ENCODE data around the gene MYO6.

MYO6 gene

DNA sequence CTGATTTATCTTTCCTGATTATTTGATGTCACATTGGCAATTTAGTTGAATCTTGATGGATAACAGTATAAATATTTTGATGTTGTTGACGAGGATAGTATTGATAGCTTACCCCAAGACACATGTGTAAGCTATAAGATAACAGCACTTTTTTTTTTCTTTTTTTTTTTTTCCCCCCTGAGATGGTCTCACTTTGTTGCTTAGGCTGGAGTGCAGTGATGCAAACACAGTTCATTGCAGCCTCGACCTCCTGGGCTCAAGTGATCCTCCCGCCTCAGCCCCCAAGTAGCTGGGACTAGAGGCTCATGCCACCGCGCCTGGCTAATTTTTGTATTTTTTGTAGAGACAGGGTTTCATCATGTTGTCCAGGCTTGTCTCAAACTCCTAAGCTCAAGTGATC is 21.8 kb downstream of the MYO6 start:
- no peak for DNase-seq

DNA sequence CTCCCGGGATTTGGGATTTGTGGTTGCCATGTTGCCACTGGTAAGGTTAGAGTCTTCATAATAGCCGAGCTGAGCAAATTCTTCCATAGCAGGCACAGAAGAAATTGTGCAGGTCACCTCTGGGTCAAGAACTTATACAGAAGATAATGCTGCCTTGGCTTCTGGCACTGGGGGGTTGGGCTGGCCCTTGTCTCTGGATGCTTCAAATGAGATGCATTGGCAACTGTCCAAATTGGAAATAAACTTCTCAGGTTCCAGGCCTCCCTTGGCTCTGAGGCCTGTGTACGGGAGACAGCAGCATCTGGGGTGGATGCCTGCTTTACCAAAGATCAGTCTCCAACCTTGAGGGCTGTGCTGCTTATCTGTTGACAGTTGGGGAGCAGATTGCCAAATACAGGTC is 26.2 kb downstream of the MYO6 start:
- DNase-seq: peak; percentile 70

DNA sequence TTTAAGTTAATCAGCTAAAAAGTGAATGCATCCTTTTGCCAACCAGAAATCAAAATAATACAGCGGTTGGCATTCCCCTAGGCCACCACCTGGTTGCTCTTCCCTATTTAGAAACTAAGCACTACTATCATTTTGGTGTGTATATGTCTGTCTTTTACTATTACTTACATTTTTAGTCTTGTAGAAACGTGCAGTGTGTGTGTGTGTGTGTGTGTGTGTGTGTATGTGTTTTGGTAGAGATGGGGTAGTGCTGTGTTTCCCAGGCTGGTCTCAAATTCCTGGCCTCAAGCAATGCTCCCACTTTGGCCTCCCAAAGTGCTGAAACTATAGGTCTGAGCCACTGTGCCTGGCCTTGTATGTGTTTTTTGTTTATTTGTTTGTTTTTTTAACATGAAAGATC is 27.4 kb downstream of the MYO6 start:
- DNase-seq: no peak

DNA sequence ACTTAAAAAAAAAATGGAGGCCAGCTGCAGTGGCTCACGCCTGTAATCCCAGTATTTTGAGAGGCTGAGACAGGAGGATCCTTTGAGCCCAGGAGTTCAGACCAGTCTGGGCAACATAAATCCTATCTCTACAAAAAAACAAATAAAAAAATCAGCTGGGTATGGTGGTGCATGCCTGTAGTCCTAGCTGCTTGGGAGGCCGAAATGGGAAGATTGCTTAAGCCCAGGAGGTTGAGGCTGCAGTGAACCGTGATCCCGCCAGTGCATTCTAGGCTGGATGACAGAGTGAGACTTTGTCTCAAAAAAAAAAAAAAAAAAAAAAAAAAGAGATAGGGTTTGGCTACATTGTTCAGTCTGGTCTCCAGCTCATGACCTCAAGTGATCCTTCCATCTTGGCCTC is 29.7 kb downstream of the MYO6 start:
- no peak for DNase-seq

DNA sequence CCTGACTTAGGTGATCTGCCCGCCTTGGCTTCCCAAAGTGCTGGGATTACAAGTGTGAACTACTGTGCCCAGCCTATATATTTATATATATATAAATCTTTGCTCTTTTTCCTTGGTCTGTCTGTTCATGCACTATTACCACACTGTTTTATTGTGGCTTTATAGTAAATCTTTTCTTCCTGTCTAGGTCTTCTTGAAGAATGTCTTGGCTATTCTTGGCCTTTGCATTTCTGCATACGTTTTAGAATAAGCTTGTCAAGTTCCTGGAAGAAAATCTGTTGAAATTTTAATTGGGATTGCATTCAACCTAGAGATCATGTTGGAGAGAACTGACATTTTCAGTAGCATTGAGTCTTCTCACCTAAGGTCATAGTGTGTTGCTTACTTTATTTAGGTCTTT is 37.1 kb downstream of the MYO6 start:
- DNase-seq: no peak

DNA sequence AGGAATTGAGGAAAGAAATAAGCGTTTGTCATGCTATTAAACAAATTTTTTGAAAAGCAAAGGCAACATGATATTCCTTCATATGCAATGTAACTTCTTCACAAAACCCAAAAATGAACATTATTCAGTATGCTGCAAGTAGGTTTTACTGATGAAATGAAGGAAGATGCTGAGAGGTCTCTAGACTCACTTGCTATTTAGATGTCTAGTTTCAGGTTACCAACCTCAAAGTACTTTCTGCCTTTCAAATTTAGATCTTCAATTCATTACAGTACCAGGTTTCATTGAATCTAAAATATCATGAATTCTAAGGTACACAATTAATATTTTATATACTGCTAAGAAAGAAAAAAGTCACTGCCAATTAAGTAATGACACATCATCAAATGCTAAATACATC is 39.9 kb downstream of the MYO6 start:
- DNase-seq: no peak

DNA sequence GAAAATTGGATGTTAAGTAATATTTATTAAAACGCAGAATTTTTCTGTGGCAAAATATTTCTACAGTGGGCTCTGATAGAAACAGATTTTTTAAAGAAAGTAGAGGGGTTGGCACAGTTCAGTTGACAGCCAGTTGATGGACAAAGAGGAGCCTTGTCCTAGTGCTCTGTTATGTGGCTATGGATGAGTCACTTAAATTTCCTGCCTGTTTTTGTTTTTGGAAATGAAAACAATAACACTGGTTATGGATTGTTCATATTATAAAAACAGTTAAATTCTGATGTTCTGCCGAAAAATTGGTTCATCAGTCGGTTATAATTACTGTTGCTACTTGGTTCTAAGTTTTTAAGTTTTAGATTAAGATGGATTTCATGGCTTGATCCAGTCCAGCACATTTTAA is 42.8 kb downstream of the MYO6 start:
- DNase-seq: no peak

DNA sequence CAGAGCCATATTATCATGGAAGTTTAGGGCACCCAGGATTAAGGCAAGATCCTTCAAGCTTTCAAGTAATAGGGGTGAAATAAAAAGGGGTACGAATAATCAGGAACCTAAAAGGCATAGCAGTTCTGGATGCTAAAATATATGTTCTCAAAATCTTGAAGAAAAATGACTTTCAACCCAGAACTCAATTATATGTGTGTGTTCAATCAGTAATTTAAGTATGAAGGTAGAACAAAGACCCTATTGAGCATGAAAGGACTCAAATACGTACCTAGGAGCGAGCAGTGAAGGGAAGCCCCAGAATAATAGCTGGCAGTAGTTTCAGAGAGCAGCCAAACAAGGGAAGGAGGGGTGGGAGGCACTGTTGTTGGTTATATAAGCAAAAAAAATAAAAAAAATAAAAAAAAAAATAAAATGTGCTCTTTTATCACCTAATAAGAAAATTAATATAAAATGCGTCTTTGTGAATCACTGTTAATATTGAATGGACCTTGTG is 45.4 kb downstream of the MYO6 start:
- DNase-seq: no peak

DNA sequence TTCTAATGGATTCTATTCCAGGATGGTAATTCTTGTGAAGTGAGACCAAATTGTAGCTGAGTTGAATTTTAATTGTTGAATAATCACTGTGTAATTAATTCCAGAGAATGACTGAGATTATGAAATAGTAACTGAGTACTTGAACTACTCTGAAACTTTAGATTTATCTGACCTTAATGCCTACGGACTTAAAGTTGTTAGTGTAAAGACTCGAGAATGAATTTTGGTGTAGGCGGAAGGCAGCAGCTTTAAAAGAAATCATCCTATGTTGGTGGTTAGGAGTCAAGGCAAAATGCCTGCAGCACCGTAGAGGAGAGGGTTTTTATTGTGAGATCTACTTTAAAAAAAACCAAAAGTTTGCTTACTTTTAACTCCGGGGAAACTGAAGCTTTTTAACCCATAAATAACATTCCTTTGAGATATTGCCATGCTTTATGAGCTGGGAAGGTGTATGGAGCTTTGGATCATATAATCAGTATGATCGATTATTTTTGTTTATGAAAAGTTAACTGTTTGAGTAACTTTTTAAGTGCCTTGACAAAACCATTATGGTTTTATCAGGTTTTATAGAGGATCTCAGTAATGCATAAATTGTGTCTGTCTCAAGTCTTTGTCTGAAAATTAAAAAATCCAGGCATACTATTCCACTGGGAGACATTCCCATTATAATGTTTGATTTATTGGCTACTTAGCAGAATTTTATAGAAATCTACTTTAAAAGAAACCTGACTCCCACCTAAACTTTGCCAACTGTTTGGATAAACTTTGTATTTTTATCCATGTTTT is 46.1 kb downstream of the MYO6 start:
- DNase-seq: no peak

DNA sequence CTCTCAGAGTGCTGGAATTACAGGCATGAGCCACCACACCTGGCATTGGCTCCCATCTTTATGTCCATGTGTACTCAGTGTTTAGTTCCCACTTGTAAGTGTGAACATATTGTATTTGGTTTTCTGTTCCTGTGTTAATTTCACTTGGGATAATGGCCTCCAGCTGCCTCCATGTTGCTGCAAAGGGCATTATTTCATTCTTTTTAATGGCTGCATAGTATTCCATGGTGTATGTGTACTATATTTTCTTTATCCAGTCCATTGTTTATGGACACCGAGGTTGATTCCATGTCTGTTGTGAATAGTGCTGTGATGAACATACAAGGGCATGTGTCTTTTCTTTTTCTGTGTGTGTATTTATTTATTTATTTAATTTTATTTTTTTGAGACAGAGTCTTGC is 47.7 kb downstream of the MYO6 start:
- no peak for DNase-seq

DNA sequence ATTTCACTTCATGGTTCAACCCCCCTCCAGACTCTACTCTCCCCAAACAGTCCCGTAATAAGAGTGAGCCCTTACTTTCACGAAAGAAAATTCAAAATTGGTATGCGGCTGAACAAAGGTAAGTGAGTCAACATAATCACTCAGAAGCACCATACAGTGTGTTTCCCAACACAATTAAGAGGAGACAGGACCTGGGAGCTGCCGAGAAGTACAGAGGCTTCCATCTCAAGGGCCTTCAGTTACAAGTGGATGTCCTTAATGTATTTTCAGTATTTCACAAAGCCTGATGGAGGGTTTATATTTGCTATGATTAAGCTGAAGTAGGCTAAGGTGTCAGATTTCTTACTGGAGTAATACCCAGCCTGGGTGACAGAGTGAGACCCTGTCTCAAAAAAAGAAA is 51.1 kb downstream of the MYO6 start:
- DNase-seq: peak; percentile 43

DNA sequence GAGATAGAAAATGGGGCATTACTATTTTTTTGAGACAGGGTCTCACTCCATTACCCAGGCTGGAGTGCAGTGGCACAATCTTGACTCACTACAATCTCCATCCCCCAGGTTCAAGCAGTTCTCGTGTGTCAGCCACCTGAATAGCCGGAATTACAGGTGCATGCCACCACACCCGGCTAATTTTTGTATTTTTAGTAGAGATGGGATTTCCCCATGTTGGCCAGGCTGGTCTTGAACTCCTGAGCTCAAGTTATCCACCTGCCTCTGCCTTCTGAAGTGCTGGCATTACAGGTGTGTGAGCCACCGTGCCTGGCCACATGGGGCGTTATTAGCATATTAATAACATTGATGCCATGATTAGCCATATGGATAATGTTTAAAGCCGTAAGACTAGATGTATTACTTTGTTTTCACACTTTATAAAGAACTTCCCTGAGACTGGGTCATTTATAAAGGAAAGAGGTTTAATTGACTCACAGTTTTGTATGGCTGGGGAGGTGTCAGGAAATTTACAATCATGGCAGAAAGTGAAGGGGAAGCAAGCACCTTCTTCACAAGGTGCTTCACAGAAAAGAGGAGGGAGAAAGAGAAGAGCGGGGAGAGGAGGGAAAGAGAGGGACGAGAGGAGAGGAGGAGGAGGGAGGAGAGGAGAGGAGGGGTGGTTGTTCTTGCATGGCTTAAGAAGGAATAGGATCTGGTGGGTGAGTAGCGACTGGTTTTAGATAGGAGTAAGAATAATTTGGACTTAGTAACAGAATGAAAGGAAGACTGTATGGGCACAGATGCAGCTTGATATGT is 51.9 kb downstream of the MYO6 start:
- no peak for DNase-seq

DNA sequence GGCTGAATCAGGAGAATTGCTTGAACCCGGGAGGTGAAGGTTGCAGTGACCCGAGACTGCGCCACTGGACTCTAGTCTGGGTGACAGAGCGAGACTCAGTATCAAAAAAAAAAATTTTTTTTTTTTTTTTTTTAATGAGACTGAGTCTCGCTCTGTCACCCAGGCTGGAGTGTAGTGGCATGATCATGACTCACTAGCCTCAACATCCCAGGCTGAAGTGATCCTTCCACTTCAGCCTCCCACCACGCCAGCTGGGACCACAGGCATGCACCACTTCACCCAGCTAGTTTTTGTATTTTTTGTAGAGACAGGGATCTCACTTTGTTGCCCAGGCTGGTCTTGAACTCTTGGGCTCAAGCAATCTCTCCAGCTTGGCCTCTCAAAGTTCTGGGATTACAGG is 53.3 kb downstream of the MYO6 start:
- DNase-seq: no peak

DNA sequence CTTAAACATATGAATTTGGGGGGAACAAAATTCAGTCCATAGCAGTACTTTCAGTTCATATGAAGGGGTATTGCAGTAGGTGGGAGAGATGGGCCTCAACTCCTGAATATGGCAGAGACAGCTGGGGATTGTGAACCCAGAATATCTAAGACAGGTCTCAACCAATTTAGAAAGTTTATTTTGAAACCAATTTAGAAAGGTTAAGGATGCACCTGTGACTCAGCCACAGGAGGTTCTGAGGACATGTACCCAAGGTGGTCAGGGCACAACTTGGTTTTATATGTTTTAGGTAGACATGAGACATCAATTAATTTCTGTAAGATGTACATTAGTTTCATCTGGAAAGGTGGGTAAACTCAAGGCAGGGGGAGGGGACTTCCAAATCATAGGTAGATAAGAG is 59.5 kb downstream of the MYO6 start:
- DNase-seq: no peak

DNA sequence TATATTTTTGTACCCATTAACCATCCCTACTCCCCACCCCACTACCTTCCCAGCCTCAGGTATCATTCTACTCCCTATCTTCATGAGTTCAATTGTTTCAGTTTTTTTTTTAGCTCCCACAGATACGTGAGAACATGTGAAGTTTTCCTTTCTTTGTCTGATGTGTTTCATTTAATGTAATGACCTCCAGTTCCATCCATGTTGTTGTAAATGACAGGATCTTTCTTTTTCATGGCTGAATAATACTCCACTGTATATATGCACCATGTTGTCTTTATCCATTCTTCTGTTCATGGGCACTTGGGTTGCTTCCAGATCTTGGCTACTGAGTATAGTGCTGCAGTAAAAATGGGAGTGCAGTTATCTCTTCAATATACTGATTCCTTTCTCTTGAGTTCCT is 63.5 kb downstream of the MYO6 start:
- no peak for DNase-seq

DNA sequence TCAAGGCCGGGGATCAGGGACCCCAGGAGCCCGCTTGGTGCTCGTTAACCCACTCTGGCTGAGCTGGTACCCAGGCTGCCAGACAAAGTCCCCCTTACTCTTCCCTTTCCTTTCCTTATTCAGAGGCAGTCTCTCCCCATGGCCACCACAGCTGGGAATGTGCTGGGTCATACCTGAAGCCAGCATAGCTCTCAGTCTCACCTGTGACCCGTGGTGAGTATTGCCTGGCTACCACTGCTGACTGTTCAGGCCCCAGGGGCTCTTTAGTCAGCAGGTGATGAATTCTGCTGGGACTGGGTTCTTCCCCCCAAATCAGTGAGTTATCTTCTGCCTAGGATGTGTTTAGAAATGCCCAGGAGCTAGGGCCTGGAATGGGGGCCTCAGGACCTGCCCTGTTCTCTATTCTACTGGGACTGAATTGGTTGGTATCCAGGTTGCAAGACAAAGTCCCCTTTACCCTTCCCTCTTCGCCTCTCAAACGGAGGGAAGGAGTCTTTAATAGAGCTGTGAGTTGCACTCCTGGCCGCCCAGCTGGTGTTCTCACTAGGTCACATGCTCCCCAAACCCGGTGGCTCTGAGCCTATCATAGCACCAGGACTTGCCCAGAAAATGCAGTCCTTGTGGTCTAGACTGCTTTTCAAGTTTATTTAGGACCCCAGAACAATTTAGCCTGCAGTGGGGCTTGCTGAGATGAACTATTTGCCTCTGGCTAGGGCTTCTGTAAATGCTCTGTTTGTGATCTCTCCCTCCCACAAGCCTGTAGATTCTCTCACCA is 64.6 kb downstream of the MYO6 start:
- DNase-seq: no peak

DNA sequence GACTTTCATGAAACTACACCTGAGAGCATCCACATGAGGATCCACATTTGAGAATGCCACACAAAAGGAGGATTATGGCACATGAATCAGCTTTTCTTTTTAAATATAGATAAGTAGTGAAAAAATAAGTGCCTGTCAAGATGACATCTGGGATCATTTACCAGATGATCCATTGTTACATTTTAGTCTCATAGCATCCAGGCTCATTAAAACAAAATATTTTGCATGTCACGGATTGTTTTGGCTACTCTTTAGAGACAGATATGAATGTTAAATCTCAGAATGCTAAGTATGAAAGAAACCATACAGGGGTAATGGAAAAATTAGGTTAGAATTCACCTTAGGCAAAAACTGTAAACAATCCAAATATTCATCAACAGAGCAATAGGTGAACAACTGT is 66.7 kb downstream of the MYO6 start:
- no peak for DNase-seq

DNA sequence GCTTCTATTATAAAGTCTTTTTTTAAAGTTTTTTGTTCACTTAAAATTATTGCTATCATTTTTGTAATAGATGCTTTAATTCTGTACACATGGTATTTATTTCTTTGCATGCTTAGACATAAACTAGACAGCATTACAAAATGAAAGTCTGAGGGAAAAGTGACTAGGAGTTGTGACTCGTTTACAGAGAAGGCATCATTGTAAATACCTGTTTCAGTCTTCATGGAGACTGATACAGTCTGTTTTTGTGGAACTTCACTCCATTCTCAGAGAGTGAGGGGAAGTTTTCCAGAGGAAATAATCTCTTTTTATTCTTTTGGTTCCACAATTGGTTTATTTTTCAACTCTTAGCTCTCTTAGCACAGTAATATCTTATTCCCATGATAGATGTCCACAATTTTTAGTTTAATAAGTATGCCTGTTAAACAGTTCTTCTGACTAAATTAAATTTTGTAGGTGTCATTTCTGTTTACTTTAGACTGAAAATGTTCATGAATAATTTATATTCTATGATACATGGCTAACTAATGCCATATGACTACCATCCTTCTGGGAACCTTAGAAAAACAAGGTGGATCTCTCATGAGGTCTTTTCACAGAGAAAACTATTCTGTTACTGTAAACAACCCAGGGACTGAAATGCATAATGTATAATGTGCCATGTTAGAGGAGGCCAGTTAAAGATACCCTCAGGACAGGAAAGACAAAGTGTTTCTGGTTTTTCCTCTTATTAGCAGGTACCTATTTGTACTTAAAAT is 69.2 kb downstream of the MYO6 start:
- DNase-seq: no peak

DNA sequence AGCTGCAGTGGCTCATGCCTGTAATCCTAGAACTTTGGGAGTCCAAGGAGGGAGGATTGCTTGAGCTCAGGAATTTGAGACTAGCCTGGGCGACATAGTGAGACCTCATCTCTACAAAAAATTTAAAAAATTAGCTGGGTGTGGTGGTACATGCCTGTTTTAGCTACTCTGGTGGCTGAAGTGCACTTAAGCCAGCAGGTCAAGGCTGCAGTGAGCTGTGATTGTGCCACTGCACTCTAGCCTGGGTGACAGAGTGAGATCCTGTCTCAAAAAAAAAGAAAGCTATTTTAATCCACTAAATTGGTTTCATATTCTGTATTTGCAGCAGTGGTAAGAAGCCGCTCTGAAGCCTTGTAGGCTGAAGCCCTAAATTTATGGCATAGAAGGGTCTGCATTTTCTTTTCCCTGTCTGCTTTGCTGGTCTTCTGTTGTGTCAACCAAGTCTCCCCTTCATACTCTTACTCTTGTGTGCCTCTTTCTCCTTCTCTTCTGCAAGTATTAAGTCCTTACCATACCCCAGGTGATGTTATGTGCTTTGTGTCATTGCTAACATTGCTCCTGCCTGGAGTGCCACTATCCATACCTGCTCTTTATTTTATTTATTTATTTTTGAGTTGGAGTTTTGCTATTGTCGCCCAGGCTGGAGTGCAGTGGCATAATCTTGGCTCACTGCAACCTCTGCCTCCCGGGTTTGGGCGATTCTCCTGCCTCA is 70.9 kb downstream of the MYO6 start:
- DNase-seq: no peak

DNA sequence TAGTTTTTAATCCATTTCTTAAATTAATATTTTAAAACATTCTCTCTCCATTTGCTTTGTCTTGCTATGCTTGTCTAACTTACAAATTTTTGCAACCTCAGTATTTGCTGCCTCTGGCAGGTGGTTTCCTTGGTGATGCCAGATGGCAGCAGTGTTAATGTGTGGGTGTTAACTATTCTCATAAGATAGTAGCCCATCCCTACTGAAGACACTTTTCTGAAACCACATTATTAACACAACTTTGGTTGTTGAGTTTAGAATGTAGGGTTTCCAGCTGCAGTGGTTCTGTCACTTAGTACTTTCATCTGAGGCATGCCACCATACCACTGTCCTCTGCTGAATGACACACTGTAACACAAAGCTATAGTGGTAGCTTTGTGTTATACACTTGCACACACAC is 75.1 kb downstream of the MYO6 start:
- no peak for DNase-seq

DNA sequence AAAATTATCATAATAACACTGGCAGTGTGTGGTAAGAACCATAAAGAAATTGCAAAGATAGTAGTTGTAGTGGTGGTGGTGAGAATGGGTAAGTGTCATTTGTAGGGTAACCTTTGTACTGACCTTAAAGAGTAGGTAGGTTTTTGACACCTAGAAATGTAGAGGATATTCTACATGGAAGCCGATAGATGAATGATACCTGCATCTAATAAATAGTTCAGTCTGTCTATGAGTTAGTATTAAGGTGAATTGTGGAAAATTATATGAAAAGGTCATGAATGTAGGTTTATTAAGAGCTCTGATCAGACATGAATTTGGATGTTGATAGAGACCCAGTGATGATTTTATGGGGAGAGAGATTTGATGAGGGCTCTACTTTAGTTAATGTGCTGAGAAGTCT is 78.1 kb downstream of the MYO6 start:
- DNase-seq: no peak

All from NCI-H510A treated with DMSO at 0.1 percent for 48 hours (cell line).